Measurements from ENCODE around the gene DLEU7.

The DLEU7 gene

DNA sequence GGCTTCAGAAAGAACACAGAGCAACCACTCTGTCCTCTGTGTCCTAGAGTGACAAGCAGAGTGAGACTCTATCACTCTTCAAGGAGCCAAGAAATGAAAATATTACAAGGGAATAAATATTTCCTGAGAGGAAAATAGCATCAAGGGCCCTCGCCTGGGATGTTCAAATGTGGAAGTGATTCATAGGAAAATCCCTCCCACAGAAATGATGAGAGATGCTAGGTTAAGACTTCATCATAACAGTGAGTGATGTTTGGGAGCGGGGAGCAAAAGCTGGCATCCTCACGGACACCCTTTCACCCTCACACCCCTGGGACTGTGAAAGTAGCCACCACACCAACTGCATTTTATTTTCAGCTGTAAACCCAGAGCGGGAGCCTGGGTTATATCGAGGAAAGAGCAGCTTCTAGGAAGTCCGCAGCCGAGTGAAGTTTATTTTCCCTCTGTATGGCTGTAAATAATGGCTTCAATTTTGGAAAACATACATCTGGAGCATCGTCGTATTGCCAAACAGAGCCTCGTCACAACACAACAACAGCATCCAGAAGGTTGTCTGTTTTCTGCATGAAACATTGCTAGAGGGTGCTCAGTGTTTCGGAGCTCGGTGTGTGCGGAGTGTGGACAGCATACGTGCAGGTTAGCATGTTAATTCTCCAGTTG is 54.8 kb downstream of the DLEU7 start:
- peaks cover 0 to 7% of the 10 kb centered on the region in 2 donors for H3K4me1 ChIP-seq (ENCODE audit: control insufficient read depth in 2 of 2, insufficient read depth in 1 of 2, low read depth in 1 of 2, low read length in 2 of 2)
- H2BK15ac ChIP-seq (ENCODE audit: low read length) = no peak overlapping the region
- H3K18ac ChIP-seq (ENCODE audit: low read length) = no peak overlapping the region
- no peak overlapping the region for H3K27ac ChIP-seq (replicated peaks; ENCODE audit: low read length)
- no peak overlapping the region for H2BK5ac ChIP-seq (ENCODE audit: low read length)
- no peak overlapping the region for H3K4me3 ChIP-seq (ENCODE audit: low read length in 2 of 2)
- no peaks in the 10 kb centered on the region for H3K9me3 ChIP-seq (replicated peaks in 1 of 2; ENCODE audit: control insufficient read depth in 2 of 2, insufficient read depth in 1 of 2, low read depth in 1 of 2, low read length in 2 of 2)
- no peaks in the 10 kb centered on the region for H3K79me1 ChIP-seq (ENCODE audit: low read depth, low read length)
- no peak for DNase-seq (ENCODE audit: low spot score)
- no peaks in the 10 kb centered on the region for H3K36me3 ChIP-seq (replicated peaks in 1 of 2; ENCODE audit: control insufficient read depth in 2 of 2, insufficient read depth in 2 of 2, low read length in 2 of 2)
- no peak overlapping the region for H4K91ac ChIP-seq (ENCODE audit: low read depth, low read length, poor library complexity)
- no peak overlapping the region for H2AK5ac ChIP-seq (ENCODE audit: low read depth, low read length)
- H3K14ac ChIP-seq (ENCODE audit: low read length) = no peak overlapping the region
- H2BK120ac ChIP-seq (ENCODE audit: low read depth, low read length) = no peak overlapping the region
- no peak overlapping the region for H3K4me2 ChIP-seq (ENCODE audit: insufficient read depth, low read length, poor library complexity, severe bottlenecking)
- H3K23ac ChIP-seq (ENCODE audit: low read depth, low read length, poor library complexity) = no peak overlapping the region
- no peak overlapping the region for H2BK12ac ChIP-seq (ENCODE audit: low read length)
- no peak overlapping the region for H3K9ac ChIP-seq (ENCODE audit: low read depth, low read length, poor library complexity)
- no peak overlapping the region for H3K4ac ChIP-seq (ENCODE audit: low read length)
- H2AFZ ChIP-seq (ENCODE audit: low read length) = no peak overlapping the region
- no peaks in the 10 kb centered on the region for H3K27me3 ChIP-seq (ENCODE audit: control insufficient read depth in 3 of 3, insufficient read depth in 3 of 3, low read depth in 1 of 3, low read length in 3 of 3)
- H4K8ac ChIP-seq (ENCODE audit: low read depth, low read length) = no peak overlapping the region
- no CpG with 5 or more reads among the region's 14 CpGs for WGBS, 2 donors (ENCODE audit: extremely low coverage in 2 of 2, insufficient read length in 2 of 2, insufficient replicate concordance in 1 of 2)

DNA sequence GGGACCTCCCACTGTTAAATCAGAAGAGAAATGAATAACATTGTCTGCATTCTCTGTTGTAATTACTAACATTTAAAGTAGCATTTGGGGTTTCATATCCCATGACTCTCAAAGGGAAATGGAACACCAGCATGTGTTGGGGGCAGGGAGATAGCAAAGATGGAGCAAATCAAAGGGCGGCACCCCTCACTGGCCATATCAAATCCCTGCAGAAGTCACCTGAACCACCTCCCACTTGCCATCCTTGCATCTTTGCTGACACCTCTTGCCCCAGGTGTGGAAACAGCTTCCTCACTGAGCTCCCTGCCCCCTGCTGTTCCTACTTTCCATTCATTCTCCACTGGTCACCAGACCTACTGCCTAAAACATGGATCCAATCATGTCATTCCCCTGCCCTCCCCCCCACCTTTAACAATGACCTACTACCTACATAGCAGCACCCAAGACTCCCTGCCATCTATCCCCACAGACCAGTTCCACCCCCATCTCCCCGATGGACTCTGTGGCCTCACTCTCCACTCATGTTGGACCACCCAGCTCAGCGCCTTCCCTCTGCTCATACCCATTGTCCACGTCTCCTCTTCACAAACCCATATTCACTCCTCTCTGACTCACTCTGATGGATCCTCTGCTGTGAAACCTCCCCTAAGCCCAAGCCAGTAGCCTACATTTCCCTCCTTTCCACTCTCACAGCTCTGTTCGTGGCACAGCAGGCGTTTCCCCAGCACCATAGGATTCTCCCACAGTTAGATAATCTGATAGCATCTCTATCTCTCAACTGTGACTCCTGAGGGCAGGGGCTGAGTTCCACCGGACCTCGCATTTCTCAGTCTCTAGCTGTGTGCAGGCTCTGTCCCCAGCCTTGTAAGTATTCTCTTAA is 55.9 kb downstream of the DLEU7 start:
- no peaks in the 10 kb centered on the region for H3K27me3 ChIP-seq (ENCODE audit: control insufficient read depth in 3 of 3, insufficient read depth in 3 of 3, low read depth in 1 of 3, low read length in 3 of 3)
- no peak overlapping the region for H3K27ac ChIP-seq (replicated peaks; ENCODE audit: low read length)
- no peak overlapping the region for H2AFZ ChIP-seq (ENCODE audit: low read length)
- no peaks in the 10 kb centered on the region for H3K9me3 ChIP-seq (replicated peaks in 1 of 2; ENCODE audit: control insufficient read depth in 2 of 2, insufficient read depth in 1 of 2, low read depth in 1 of 2, low read length in 2 of 2)
- H3K36me3 ChIP-seq (replicated peaks in 1 of 2; ENCODE audit: control insufficient read depth in 2 of 2, insufficient read depth in 2 of 2, low read length in 2 of 2) = no peaks in the 10 kb centered on the region
- H3K4me3 ChIP-seq (ENCODE audit: low read length in 2 of 2) = no peak overlapping the region
- H2BK15ac ChIP-seq (ENCODE audit: low read length) = no peak overlapping the region
- no peak overlapping the region for H3K4me2 ChIP-seq (ENCODE audit: insufficient read depth, low read length, poor library complexity, severe bottlenecking)
- H3K14ac ChIP-seq (ENCODE audit: low read length) = no peak overlapping the region
- no CpG with 5 or more reads among the region's 8 CpGs for WGBS, 2 donors (ENCODE audit: extremely low coverage in 2 of 2, insufficient read length in 2 of 2, insufficient replicate concordance in 1 of 2)
- H3K4me1 ChIP-seq (ENCODE audit: control insufficient read depth in 2 of 2, insufficient read depth in 1 of 2, low read depth in 1 of 2, low read length in 2 of 2) = peaks cover 0 to 7% of the 10 kb centered on the region in 2 donors
- H3K9ac ChIP-seq (ENCODE audit: low read depth, low read length, poor library complexity) = no peak overlapping the region
- H2AK5ac ChIP-seq (ENCODE audit: low read depth, low read length) = peak overlapping the region; percentile 9
- H4K8ac ChIP-seq (ENCODE audit: low read depth, low read length) = no peak overlapping the region
- H4K91ac ChIP-seq (ENCODE audit: low read depth, low read length, poor library complexity) = no peak overlapping the region
- no peak overlapping the region for H3K23ac ChIP-seq (ENCODE audit: low read depth, low read length, poor library complexity)
- no peak overlapping the region for H2BK120ac ChIP-seq (ENCODE audit: low read depth, low read length)
- DNase-seq (ENCODE audit: low spot score) = no peak
- no peak overlapping the region for H2BK12ac ChIP-seq (ENCODE audit: low read length)
- H2BK5ac ChIP-seq (ENCODE audit: low read length) = no peak overlapping the region
- H3K18ac ChIP-seq (ENCODE audit: low read length) = no peak overlapping the region
- H3K4ac ChIP-seq (ENCODE audit: low read length) = no peak overlapping the region
- no peaks in the 10 kb centered on the region for H3K79me1 ChIP-seq (ENCODE audit: low read depth, low read length)

DNA sequence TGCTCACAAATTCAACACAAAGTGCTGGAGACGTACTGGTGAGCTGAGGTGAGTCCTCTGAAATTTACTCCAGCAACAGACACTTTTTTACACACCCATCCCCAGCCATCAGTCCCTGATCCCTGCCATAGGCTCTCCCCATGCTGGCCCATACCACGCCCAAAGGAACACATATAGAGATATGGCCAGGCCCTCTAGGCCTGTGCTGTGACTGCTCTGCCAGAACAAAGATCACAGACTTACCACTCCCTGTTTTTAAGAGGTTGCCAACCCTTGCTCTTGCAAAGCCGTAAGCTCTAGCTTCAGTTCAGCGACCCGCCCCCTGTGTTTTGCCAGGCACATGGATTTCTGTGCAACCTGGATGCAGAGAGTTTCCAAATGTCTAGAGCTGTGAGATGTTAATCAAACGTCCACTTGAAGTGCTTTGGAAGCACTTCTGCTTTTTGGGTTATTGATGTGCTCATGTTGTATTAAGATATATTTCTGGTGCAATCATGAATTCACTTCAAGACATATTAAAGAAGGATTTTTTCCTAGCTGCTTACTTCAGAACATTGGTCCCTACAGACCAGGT is 59.7 kb downstream of the DLEU7 start:
- no peak overlapping the region for H3K4me3 ChIP-seq (ENCODE audit: low read length in 2 of 2)
- DNase-seq (ENCODE audit: low spot score) = no peak
- no CpG with 5 or more reads among the region's 6 CpGs for WGBS, 2 donors (ENCODE audit: extremely low coverage in 2 of 2, insufficient read length in 2 of 2, insufficient replicate concordance in 1 of 2)

DNA sequence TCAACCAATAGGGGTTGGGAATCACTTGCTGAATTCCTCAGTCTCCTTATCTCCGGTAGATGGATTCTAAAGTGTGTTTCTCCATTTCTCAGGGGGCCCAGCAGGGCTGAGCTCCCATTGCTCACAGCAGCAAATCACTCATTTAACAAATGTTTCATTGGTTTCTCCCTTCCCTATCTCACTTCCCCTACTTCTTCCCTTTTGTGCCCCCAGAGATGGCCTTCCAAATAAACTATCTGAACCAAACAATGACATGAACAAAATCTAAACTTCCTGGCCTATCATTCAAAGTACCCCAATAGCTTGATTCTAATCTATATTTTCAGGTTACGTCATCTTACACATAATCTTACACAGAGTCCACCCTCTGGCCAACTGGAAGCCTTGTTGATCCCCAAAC is 60.4 kb downstream of the DLEU7 start:
- H3K23ac ChIP-seq (ENCODE audit: low read depth, low read length, poor library complexity) = no peak overlapping the region
- no peak overlapping the region for H4K91ac ChIP-seq (ENCODE audit: low read depth, low read length, poor library complexity)
- H2AK5ac ChIP-seq (ENCODE audit: low read depth, low read length) = no peak overlapping the region
- no peak for DNase-seq (ENCODE audit: low spot score)
- no peak overlapping the region for H2BK120ac ChIP-seq (ENCODE audit: low read depth, low read length)
- no peak overlapping the region for H2BK15ac ChIP-seq (ENCODE audit: low read length)
- no peaks in the 10 kb centered on the region for H3K9me3 ChIP-seq (replicated peaks in 1 of 2; ENCODE audit: control insufficient read depth in 2 of 2, insufficient read depth in 1 of 2, low read depth in 1 of 2, low read length in 2 of 2)
- no peaks in the 10 kb centered on the region for H3K79me1 ChIP-seq (ENCODE audit: low read depth, low read length)
- no peak overlapping the region for H4K8ac ChIP-seq (ENCODE audit: low read depth, low read length)
- no CpG with 5 or more reads among the region's 2 CpGs for WGBS, 2 donors (ENCODE audit: extremely low coverage in 2 of 2, insufficient read length in 2 of 2, insufficient replicate concordance in 1 of 2)
- no peak overlapping the region for H3K14ac ChIP-seq (ENCODE audit: low read length)
- no peak overlapping the region for H3K4me2 ChIP-seq (ENCODE audit: insufficient read depth, low read length, poor library complexity, severe bottlenecking)
- no peak overlapping the region for H3K27ac ChIP-seq (replicated peaks; ENCODE audit: low read length)
- no peak overlapping the region for H3K18ac ChIP-seq (ENCODE audit: low read length)
- no peaks in the 10 kb centered on the region for H3K27me3 ChIP-seq (ENCODE audit: control insufficient read depth in 3 of 3, insufficient read depth in 3 of 3, low read depth in 1 of 3, low read length in 3 of 3)
- H2AFZ ChIP-seq (ENCODE audit: low read length) = no peak overlapping the region
- H2BK5ac ChIP-seq (ENCODE audit: low read length) = no peak overlapping the region
- H3K4me1 ChIP-seq (ENCODE audit: control insufficient read depth in 2 of 2, insufficient read depth in 1 of 2, low read depth in 1 of 2, low read length in 2 of 2) = peaks cover 0 to 4% of the 10 kb centered on the region in 2 donors
- no peak overlapping the region for H3K9ac ChIP-seq (ENCODE audit: low read depth, low read length, poor library complexity)
- no peak overlapping the region for H3K4ac ChIP-seq (ENCODE audit: low read length)
- H3K4me3 ChIP-seq (ENCODE audit: low read length in 2 of 2) = no peak overlapping the region
- H3K36me3 ChIP-seq (replicated peaks in 1 of 2; ENCODE audit: control insufficient read depth in 2 of 2, insufficient read depth in 2 of 2, low read length in 2 of 2) = no peaks in the 10 kb centered on the region
- no peak overlapping the region for H2BK12ac ChIP-seq (ENCODE audit: low read length)

More for the DNA sequence above, 59.7 kb downstream of the DLEU7 start:
- Histone ChIP-seq H3K14ac (ENCODE audit: low read length) (no peak overlapping the region), H3K23ac (ENCODE audit: low read depth, low read length, poor library complexity) (no peak overlapping the region), H3K27me3 (ENCODE audit: control insufficient read depth in 3 of 3, insufficient read depth in 3 of 3, low read depth in 1 of 3, low read length in 3 of 3) (no peaks in the 10 kb centered on the region), H2BK120ac (ENCODE audit: low read depth, low read length) (no peak overlapping the region), H4K8ac (ENCODE audit: low read depth, low read length) (no peak overlapping the region), H3K9me3 (replicated peaks in 1 of 2; ENCODE audit: control insufficient read depth in 2 of 2, insufficient read depth in 1 of 2, low read depth in 1 of 2, low read length in 2 of 2) (no peaks in the 10 kb centered on the region), H3K36me3 (replicated peaks in 1 of 2; ENCODE audit: control insufficient read depth in 2 of 2, insufficient read depth in 2 of 2, low read length in 2 of 2) (no peaks in the 10 kb centered on the region), H3K4ac (ENCODE audit: low read length) (no peak overlapping the region), H2BK12ac (ENCODE audit: low read length) (no peak overlapping the region), H4K91ac (ENCODE audit: low read depth, low read length, poor library complexity) (no peak overlapping the region), H3K4me2 (ENCODE audit: insufficient read depth, low read length, poor library complexity, severe bottlenecking) (no peak overlapping the region), H3K27ac (replicated peaks; ENCODE audit: low read length) (no peak overlapping the region), H3K9ac (ENCODE audit: low read depth, low read length, poor library complexity) (no peak overlapping the region), H2BK15ac (ENCODE audit: low read length) (no peak overlapping the region), H3K4me1 (ENCODE audit: control insufficient read depth in 2 of 2, insufficient read depth in 1 of 2, low read depth in 1 of 2, low read length in 2 of 2) (peaks cover 0 to 7% of the 10 kb centered on the region in 2 donors), H2AFZ (ENCODE audit: low read length) (no peak overlapping the region), H2BK5ac (ENCODE audit: low read length) (no peak overlapping the region), H2AK5ac (ENCODE audit: low read depth, low read length) (no peak overlapping the region), H3K18ac (ENCODE audit: low read length) (no peak overlapping the region), H3K79me1 (ENCODE audit: low read depth, low read length) (no peaks in the 10 kb centered on the region)
